ENCODE data around the gene RANGAP1.
"Not testable (repeated sequence)": the region's sequence is repeated elsewhere in the genome, so short reads cannot be mapped to it uniquely, and the experiment has no call there.

RANGAP1 gene

GRCh38 chr22:41262250-41262765, 23.7 kb downstream of the RANGAP1 start:
- H3K4me3 ChIP-seq (ENCODE audit: control insufficient read depth, low read depth, low read length), result no peak overlapping the region
- TF ChIP-seq CTCF (IDR thresholded peaks at IDR 0.05; ENCODE audit: control insufficient read depth, insufficient read depth, low read depth, low read length, missing control alignments), result no peak
- DNase-seq (ENCODE audit: low read depth), result no peak

- no peak for DNase-seq (ENCODE audit: low read depth)
- no peak overlapping the region for H3K4me3 ChIP-seq (ENCODE audit: control insufficient read depth, low read depth, low read length)
- TF ChIP-seq CTCF (IDR thresholded peaks at IDR 0.05; ENCODE audit: control insufficient read depth, insufficient read depth, low read depth, low read length, missing control alignments), result no peak
Measured at GRCh38 chr22:41261541-41262249, 24.3 kb downstream of the RANGAP1 start.

- H3K4me3 ChIP-seq (ENCODE audit: control insufficient read depth, low read depth, low read length), result no peak overlapping the region
- no peak for TF ChIP-seq CTCF (IDR thresholded peaks at IDR 0.05; ENCODE audit: control insufficient read depth, insufficient read depth, low read depth, low read length, missing control alignments)
- no peak for DNase-seq (ENCODE audit: low read depth)
Measured at GRCh38 chr22:41260871-41261270, 25.1 kb downstream of the RANGAP1 start.

GRCh38 chr22:41259756-41260155, 26.2 kb downstream of the RANGAP1 start:
- DNase-seq (ENCODE audit: low read depth); H3K4me3 ChIP-seq (ENCODE audit: control insufficient read depth, low read depth, low read length): not testable (repeated sequence)

GRCh38 chr22:41257696-41258095, 28.3 kb downstream of the RANGAP1 start:
- H3K4me3 ChIP-seq (ENCODE audit: control insufficient read depth, low read depth, low read length), result no peak overlapping the region
- no peak for TF ChIP-seq CTCF (IDR thresholded peaks at IDR 0.05; ENCODE audit: control insufficient read depth, insufficient read depth, low read depth, low read length, missing control alignments)
- DNase-seq (ENCODE audit: low read depth), result no peak

GRCh38 chr22:41256254-41257253, 29.4 kb downstream of the RANGAP1 start:
- H3K4me3 ChIP-seq (ENCODE audit: control insufficient read depth, low read depth, low read length), result no peak overlapping the region

More at GRCh38 chr22:41256254-41257253, 29.4 kb downstream of the RANGAP1 start:
- peak; percentile 27 for TF ChIP-seq CTCF (IDR thresholded peaks at IDR 0.05; ENCODE audit: control insufficient read depth, insufficient read depth, low read depth, low read length, missing control alignments)
- peak; percentile 17 for DNase-seq (ENCODE audit: low read depth)
